H1 (cell line): Measurements from ENCODE around the gene C3orf22.

ENCODE experiments used
- CEBPB ChIP-seq: IDR thresholded peaks from 2 replicates; pipeline ENCODE4 v1.6.1; 2012; ENCODE audit warnings: low read depth, low read length
- CHD1 ChIP-seq: IDR thresholded peaks from 2 replicates; pipeline ENCODE4 v1.6.1; 2012; ENCODE audit warnings: low read depth, low read length, improper control_type of control experiment
- CHD2 ChIP-seq: IDR thresholded peaks from 2 replicates; pipeline ENCODE4 v1.6.1; 2012; ENCODE audit warnings: low read length, improper control_type of control experiment
- CREB1 ChIP-seq: IDR thresholded peaks from 2 replicates; pipeline ENCODE4 v1.6.1; 2012; ENCODE audit warnings: inconsistent platforms
- EZH2 ChIP-seq: fragments of 200-600 bp; sonication (generic); IDR thresholded peaks from 2 replicates; pipeline ENCODE4 v1.7.1; 2012; ENCODE audit warnings: low read depth, mild to moderate bottlenecking, moderate library complexity, low read length, inconsistent platforms; ENCODE audit not compliant: severe bottlenecking
- HDAC6 ChIP-seq: IDR thresholded peaks from one replicate; pipeline ENCODE4 v1.7.1; 2012; ENCODE audit warnings: low read depth, mild to moderate bottlenecking, inconsistent platforms, low read length, moderate library complexity
- NRF1 ChIP-seq: IDR thresholded peaks from 2 replicates; pipeline ENCODE4 v1.6.1; 2011; ENCODE audit warnings: mild to moderate bottlenecking, low read depth, low read length, improper control_type of control experiment
- POLR2A ChIP-seq, 2 experiments: IDR thresholded peaks; 1 replicate in 1 of 2; 2 replicates in 1 of 2; pipeline ENCODE4 v1.6.1; 2011; ENCODE audit warnings: low read depth in 2 of 2, low read length in 2 of 2, mild to moderate bottlenecking in 2 of 2; ENCODE audit errors: control extremely low read depth in 1 of 2
- POLR2AphosphoS5 ChIP-seq: IDR thresholded peaks from 2 replicates; pipeline ENCODE4 v1.6.1; 2011; ENCODE audit warnings: low read depth, low read length
- SAP30 ChIP-seq: fragments of 300-600 bp; sonication (generic); IDR thresholded peaks from 2 replicates; pipeline ENCODE4 v1.7.1; 2012; ENCODE audit warnings: low read length, moderate library complexity, mild to moderate bottlenecking, inconsistent platforms; ENCODE audit not compliant: insufficient read depth, insufficient replicate concordance
- TAF1 ChIP-seq: IDR thresholded peaks from 2 replicates; pipeline ENCODE4 v1.6.1; 2011; ENCODE audit warnings: mild to moderate bottlenecking, low read depth, low read length
- TCF12 ChIP-seq: IDR thresholded peaks from 2 replicates; pipeline ENCODE4 v1.6.1; 2011; ENCODE audit warnings: low read depth, mild to moderate bottlenecking, low read length
- TF ChIP-seq, protein P1 (sequence below), 3 experiments: IDR thresholded peaks; 1 replicate in 2 of 3; 2 replicates in 1 of 3; pipeline versions ENCODE4 v1.5.1 to v1.6.1; 2011; ENCODE audit warnings: low read length in 3 of 3, mild to moderate bottlenecking in 3 of 3, inconsistent platforms in 2 of 3, low read depth in 1 of 3, moderate library complexity in 1 of 3; ENCODE audit not compliant: insufficient read depth in 1 of 3; ENCODE audit errors: control extremely low read depth in 1 of 3

DNA sequence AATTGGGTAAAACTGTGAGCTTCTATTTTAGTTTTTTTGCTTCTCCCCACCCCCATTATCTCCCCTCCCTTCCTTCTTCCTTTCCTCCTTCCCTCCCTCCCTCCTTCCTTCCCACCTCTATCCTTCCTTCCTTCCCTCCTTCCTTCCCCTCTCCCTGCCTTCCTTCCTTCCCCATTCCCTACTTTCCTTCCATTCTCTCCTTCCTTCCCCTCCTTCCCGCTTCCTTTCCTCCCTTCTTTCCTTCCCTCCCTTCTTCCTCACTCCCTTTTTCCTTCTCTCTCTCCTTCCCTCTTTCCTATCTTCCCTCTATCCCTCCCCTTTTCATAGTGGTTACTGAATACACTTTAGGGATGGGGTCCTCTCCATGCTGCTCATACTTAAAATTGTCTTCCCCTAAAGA lies 40.4 kb upstream of the C3orf22 start:
- TF ChIP-seq POLR2AphosphoS5 = no peak
- TF ChIP-seq TCF12 = no peak
- TF ChIP-seq NRF1 = no peak
- no peak for TF ChIP-seq SAP30
- TF ChIP-seq, protein P1, sequence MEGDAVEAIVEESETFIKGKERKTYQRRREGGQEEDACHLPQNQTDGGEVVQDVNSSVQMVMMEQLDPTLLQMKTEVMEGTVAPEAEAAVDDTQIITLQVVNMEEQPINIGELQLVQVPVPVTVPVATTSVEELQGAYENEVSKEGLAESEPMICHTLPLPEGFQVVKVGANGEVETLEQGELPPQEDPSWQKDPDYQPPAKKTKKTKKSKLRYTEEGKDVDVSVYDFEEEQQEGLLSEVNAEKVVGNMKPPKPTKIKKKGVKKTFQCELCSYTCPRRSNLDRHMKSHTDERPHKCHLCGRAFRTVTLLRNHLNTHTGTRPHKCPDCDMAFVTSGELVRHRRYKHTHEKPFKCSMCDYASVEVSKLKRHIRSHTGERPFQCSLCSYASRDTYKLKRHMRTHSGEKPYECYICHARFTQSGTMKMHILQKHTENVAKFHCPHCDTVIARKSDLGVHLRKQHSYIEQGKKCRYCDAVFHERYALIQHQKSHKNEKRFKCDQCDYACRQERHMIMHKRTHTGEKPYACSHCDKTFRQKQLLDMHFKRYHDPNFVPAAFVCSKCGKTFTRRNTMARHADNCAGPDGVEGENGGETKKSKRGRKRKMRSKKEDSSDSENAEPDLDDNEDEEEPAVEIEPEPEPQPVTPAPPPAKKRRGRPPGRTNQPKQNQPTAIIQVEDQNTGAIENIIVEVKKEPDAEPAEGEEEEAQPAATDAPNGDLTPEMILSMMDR (IDR thresholded peaks at IDR 0.05; ENCODE audit: control extremely low read depth in 1 of 3, insufficient read depth in 1 of 3, low read depth in 1 of 3, low read length in 3 of 3) = no peak
- TF ChIP-seq CEBPB = no peak
- no peak for TF ChIP-seq EZH2
- no peak for TF ChIP-seq TAF1
- TF ChIP-seq POLR2A (IDR thresholded peaks at IDR 0.05; ENCODE audit: control extremely low read depth in 1 of 2, low read depth in 2 of 2, low read length in 2 of 2) = no peak
- TF ChIP-seq CHD1 = no peak
- no peak for TF ChIP-seq CHD2
- TF ChIP-seq CREB1 = no peak
- TF ChIP-seq HDAC6 = no peak
